Umbilical cord (tissue), 2 donors: ENCODE results near the gene ACBD6. TPM values are rescaled to one million over a fixed set of nuclear protein-coding genes. Genes with fewer than 3 reads are reported as not detected.
A peak's percentile ranks its signal among the peaks of the same experiment; 100 is the strongest.

Experiments used
- DNase-seq: peaks from one replicate; pipeline ENCODE4 v3.0.0-alpha.2; 2015; ENCODE audit warnings: low spot score
- total RNA-seq: library from RNA; depleted of rRNA; stranded (reverse); fragments of >200 nt; gene quantifications from one replicate; pipeline ENCODE4 v1.2.3, GENCODE V29; 2014; ENCODE audit warnings: low replicate concordance; ENCODE audit not compliant: insufficient read depth

ACBD6 gene
- total RNA-seq, 1 donor from 2014 or later, result 46.5 TPM

DNA sequence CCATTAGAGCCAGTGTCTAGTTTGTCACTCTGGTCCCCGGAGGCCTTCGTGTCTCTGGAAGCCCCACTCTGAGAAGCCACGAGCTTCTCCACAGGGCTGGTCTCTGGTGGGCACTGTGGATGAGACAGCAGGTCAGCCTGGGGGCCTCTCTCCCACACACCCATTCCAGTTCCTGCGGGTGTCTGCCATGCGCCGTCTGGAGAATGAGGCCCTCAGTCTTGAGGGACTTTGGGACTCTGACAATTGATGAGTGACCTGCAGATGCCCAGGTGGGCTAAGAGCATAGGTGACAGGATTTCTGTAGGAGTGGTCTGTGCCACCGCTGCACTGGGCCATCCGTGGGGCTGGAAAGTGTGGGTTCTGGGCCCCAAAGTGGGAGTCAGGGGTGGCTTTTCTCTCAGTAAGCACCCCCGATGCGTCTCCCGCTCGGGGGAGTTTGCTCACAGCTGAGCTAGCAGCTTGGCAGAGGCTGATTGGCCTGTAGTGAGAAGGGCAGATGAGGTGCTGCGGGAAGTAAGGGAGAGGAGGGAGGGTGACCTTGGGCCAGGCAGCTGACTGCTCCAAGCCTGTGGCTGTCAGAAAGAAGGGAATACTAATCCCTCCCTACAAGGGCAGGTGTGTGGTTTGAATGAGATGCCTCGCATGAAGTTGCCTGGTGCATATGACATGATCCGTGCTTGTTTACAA is 245.9 kb downstream of the ACBD6 start:
- no peak for DNase-seq

DNA sequence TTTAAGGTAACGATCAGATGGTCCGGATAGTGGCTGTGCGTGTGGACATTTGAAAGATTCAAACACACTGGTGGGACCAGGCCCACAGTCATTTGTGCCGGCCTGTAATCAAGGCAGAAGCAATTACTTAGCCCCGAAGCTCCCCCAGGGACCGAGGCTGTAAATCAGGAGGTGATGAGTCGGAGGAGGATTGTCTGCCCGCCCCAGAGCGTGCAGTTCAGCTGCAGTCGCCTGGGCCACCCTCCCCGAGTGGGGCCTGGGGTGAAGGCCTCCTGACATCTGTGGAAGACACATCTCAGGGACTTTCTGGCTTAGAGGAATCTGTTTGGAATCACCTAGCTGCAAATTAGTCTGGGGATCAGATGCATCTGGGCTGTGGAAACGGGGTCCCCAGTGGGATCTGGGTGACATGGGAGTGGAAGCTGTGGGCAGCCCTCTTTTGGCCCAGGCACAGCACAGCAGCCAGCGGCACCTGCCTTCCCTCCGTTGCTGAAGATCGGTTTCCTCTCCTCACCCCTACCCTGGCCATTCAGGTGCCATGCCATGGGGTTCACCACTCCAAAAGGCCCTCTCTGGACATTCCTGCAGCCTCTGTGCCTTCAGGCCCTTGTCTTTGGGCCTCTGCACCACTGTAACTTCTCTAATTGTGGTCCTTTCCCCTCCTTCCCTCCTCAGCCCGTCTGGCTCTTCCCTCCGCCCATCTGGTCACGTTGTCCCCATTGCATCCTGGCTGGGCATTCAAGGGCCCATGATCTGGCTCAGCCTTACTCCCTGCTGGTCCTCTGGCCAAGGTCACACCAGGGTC is 246.6 kb downstream of the ACBD6 start:
- no peak for DNase-seq

DNA sequence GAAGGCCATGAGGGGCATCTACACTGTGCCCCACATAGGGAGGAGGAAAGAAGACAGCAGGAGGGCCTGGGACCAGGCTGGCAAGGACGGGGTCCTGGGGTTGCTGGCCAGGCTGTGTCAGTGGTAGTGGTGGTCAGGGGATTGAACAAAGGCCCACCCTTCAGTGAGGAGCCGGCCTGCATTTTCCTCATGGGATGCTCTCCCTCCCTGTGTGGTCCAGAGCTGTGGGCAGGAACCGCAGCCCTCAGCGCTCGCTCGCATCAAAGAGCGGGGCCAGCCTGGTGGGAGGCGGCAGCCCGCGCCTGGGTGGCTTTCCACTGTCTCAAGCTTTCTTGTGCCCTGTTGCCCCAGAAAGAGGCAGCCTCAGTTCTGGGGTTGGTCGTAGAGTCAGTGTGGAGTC is 247.5 kb downstream of the ACBD6 start:
- no peak for DNase-seq

DNA sequence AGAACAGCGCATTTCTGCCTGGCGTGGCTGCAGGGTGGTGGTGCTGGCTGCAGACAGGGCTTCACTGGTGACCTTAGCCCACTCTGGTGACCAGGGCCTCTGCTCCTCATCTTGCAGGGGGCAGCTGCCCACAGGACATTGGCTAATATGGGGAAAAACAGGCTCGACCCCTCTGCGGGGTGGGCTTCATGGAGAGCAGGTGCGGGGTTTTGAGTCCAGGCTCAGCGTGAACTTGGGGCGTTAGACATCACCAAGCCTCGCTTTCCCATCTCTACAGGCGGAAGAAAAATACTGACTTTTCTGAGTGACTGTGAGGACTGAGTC is 247.9 kb downstream of the ACBD6 start:
- DNase-seq, result no peak

DNA sequence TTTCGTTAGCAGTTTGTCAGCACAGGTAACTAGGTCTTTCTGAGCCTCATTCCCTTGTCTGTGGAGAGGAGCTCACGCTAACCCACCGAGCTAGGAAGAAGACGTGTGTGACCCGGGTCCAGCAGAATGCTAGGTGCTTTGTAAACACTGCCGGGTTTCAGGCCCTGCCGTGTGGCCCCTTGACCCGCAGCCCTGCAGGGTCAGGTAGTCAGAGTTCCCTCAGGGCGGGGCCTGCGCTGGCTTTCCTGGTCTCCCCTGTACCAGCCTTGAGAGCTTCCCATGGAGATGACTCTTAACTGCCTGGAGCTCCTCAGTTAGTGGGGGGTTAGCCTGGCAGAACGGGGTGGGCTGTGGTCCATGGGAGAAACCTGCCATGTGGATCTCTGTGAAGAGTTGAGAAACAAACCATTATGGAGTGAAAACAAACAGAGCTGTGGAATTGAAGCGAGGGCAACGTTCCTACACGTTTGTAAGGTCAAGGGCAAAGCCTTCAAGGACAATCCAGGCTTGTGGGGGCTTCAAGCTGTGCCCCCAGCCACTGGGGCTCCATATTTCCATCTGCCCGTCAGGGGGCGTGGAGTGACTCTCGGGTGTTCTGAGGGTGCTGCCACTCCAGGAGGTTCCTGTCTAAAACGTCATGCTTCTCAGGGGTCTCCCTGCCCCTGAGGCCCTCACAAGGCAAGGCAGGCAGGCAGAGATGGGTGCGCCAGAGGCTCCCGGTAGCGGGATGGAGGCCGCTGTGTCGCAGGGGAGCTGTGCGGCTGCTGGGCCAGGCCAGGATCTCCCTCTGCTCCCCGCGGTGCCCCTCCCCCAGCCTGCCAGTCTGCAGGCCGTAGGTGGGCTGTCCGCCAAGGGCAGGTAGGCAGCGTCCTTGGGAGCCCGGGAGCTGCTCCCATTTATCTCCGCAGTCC is 248.5 kb downstream of the ACBD6 start:
- no peak for DNase-seq

DNA sequence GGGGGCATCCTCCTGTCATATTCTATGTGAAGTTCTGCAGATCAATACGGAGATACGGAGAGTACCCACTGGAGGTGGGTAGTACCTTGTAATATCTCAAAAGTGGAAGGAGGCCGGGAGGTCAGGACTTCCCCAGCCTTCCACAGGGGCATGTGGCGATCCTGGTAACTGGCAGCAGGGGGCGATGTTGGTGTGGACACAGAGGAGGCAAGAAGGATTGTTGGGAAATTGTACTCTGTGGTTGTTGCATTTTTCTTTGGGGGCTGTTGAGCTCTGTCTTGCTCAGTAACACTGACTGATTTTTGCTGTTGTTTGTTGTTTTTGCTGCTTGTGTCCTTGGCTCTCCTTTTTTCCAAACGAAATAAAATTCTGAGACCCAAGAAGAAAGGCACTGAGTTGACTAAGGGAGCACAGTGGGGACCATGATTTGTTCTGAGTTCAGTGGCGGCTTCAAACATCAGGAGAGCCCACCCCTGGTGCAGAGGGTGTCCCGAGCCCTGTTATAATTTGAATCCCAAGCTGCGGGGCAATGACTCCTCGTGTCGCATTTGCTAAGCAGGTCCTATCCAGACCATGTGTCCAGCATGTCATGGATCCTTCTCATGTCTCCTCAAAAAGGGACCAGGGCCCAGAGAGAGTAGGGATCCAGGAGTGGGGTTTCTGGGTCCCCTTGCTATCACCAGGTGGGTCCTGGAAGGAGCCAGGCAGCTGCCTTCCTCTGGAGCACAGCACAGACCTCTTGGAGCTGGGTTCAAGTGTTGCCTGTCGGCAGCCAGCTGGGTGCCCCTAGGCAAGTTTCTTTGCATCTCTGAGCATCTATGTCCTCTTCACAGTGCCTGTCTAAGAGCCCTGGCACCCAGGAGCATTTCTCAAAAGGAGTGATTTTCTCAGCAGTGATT is 249.5 kb downstream of the ACBD6 start:
- DNase-seq, result peak; percentile 29

DNA sequence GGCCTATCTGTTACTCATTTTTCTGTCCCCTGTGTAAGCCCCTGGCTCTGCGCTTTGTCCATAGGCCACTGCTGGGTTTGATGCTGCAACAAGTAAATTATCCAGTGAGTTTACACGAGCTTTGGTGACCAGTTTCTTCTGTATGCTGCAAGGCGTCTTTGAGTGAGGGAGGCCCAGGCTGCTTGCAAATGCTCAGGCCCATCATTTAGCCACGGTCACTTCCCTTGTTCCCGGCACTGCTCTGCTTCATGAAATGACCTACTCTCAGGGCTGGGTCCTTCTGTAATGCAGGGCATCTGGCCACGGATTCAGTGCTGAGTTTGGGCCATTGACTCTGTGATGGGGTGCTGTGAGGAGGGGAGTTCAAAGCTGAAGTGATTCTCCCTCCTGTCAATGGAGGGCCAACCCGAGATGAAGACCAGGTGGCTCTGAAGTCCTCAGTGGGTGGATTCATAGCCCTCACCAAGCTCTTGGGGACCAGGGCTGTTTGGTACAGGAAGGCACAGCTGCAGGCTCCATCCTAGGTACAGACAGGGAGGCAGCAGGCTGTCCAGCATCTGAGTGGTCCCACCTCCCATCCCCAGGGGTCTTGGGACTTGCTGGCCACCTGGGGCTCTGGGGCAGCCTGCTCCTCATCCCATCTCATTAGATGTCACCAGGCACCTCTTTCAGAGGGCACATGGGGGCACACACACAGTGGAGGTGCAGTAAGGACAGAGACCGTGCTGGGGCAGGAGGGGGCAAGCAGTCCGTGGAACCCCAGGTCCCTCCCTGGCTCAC is 250.7 kb downstream of the ACBD6 start:
- no peak for DNase-seq

DNA sequence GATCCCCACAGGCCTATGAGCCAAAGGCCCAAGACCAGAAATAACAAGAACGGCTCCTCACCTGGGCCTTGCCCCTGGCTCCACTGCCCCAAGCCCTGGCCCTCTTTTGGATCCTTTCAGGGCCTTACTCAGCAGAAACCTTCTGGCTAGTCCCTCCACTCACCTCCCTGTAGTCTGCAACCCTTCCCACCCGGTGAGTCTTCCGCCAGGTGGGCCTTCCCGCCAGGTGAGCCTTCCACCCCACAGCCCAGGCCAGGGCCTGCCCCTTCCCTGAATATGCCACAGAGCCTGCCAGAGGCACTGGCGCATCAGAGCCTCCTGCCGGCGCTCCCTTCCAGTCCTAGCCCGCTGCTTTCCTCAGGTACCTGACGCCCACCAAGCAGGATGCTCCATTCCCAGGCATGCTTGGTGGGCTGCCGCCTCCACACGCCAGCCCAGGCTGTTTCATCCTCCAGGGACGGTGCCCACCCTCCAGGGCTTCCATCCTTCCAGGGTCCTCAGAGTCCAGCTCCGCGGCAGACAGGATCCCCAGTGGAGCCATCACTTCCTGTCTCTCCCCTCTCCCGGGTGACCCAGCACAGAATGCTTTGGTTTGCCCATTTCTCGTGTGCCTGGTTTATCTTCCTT is 251.4 kb downstream of the ACBD6 start:
- DNase-seq, result no peak

DNA sequence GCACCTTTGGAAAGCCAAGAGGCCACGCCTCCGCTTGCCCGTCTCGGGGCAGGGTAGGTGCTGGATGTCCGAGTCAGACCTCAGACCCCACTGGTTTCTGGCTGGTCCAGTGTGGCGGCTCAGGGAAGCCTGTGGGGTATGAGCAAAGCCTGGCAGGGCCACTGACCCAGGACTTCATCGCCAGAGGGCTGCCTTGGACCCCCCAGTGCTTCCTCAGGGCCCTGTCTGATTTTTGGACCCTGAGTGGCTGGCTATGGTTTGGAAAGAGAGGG is 251.9 kb downstream of the ACBD6 start:
- DNase-seq, result no peak

DNA sequence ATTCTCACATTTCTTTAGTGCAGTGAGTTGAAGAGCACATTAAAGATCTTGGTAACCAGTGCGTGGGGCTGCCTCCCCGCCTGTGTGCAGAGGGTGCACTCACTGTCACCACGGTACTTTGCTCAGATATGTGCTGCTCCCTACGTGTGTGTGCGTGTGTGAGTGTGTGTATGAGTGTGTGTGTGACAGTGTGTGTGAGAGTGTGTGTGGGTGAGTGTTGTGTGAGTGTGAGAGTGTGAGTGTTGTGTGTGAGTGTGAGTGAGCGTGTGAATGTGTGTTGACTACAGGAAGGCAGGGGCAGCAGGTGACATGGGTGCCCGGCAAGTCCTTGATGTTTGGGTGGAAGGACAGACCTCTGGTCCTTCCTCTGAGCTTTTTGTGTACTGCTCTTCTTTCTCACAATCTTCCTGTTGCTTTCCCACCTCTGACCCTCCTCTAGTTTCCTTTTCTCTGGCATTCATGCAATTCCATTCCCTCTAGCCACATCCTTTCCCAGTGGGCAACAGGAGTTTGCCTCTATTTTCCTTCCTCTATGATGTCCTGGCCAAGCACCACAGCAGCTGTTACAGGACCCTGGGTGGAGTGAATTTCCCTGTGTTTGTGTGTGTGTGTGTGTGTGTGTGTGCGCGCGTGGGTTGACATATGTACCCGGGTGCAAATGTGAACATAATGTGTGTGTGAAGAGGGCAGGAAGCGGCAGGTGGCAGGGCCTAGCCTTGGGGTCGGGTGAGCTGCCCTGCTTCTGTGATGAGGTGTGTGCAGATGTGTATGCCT is 252.5 kb downstream of the ACBD6 start:
- no peak for DNase-seq

DNA sequence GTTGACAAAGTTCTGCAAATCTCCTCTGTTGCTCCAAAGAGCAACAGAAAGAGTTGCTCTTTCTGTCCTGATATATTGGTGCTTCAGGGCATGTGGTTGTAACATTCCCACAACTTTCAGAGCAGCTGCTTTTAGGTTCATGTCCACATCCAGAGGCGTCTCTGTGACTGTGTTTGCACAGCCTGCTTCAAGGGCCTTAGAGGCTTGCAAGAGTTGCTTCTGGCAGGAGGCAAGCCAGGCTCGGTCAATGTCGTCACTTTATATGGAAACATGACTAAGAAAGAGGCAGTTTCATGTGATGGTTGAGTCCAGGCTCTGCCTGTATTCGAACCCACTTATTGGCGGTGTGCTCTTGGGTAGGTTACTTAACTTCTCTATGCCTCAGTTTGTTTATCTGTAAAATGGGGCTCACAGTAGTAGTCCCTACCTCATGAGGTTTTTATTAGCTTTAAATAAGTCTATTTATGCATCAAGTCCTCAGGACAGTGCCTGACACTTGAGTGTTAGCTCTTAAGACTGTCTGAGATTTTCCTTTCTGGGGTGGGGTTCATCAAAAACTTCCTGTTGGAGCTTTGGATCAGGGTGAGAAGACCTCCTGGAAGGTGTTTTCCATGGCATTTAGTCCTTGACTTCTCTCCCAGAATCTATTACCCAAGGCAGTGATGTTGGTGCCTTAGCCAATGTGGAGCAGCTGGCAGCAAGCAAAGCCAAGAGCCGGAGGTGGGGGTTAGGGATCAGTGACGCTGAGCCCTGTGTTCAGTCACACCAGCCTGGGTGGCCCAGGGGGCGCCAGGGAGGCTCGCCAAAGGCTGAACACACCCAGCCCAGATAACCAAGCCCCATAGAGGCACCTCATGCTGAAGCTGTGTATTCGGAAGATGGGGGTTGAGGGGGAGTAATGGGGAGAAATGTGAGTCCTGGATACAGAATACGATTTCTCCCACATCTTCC is 253.4 kb downstream of the ACBD6 start:
- DNase-seq, result no peak

DNA sequence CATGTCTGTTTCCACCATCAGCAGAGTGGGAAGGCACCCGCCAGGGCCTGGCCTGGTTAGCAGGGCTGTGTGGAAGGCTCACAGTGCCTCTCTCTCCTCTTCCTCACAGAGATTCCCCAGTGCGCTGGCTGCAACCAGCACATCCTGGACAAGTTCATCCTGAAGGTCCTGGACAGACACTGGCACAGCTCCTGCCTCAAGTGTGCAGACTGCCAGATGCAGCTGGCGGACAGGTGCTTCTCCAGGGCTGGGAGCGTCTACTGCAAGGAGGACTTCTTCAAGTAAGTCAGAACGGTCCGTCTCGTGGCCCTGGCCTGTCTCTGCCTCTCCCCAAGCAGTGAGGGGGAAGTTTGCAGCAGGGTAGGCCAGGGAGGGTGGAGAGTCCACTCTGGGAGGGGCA is 254.2 kb downstream of the ACBD6 start:
- no peak for DNase-seq

DNA sequence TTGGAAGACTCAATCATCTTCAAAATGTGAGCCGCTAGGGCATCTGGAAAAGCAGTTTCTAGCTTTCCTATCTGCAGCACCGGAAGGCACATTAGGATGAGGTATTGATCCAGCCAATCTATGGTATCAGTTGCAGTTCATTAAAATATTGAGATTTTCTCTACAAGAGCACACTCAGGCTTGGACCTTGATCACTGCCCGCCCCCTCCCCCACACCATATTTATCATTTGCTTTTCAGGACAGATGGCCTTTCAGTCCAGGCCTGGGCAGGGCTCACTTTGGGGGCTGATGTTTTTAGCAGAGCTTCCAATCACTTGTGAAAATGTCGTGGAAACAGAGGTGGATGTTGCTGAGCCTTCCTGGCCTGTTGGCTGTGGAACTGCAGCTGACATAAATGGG is 254.8 kb downstream of the ACBD6 start:
- no peak for DNase-seq

DNA sequence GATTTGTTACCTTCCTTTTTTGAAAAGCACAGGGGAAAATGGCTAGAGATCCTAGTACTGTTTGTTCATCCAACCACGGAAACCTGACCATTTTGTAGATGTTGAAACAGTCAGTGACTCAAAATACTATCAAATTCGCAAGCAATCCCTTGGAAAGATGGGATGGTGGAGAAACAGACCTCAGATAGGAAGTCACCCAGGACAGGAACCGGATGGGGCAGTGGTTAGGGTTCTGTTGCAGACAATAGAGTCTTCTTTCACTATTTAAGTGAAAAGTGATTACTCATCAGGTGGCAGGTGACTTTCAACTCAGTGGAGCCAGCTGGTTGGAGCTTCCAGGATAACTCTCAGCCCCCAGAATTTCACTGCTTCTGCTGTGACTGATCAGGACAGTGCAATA is 255.3 kb downstream of the ACBD6 start:
- DNase-seq, result no peak

DNA sequence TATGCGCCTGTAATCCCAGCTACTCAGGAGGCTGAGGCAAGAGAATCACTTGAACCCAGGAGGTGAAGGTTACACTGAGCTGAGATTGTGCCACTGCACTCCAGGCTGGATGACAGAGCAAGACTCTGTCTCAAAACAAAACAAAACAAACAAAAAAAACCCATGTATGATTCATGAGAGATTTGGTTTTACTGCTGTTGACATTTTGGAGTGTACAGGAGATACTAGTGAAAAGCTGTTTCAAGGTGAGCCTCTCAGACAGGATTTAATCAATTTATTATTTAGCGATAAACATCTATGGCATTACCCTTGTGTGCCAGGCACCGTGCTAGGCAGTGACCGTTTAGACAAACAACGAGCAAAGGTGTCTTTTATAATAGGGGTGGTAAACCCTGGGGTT is 255.8 kb downstream of the ACBD6 start:
- no peak for DNase-seq

DNA sequence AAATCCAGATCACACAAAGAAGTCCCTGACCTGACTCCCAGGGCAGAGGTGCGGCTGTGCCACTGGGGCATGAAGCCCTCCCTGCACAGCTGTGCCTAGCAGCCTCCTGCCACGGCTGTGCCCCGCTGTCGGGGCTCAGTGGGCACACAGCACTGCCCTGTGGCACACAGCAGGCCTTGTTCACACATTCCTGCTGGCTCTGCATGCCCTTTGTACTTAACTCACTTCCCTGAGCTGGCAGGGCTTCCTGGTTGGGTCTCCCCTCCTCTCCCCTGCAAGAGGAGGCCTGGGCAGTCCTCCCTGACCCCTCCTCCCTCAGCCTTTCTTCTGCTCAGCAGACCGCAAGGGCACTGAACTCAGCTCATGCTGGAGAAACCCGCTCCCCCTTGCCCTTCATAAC is 257.5 kb downstream of the ACBD6 start:
- no peak for DNase-seq

DNA sequence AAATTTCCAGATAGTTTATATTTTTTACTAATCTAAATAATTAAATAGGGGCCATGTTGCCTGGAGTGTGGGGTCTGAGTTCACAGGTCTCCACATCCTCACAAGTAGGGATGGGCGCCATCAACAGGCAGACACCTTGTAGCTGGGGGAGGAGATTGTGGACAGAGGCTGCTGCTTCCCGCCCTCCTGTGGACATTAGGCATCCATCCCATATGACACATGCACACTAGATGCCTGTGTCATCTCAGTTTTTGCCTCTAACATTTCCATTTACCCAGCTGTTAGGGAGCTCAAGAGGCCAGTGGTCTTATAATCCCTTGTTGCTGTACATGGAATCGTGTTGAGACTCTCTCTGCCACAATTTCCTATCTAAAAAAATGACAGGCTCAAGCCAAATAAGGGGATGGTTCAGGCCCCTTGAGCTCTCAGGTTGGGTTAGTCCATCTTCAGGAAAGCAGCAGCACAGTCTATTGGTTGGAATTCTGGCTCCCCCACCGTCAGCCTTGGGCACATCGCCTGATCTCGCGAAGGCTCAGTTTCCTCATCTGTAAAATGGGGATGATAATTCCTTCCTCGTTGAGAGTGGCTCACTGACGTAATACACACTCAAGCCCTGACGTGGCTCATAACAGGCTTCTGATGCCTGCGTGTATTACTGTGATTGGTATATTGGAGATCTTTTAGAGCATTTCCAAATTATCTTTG is 258.7 kb downstream of the ACBD6 start:
- no peak for DNase-seq
